Stimulated activated CD4-positive, alpha-beta T cell treated with anti-CD3 and anti-CD28 coated beads, Interleukin-1b, Interleukin-23, amount 100 ng/mL, for 48 hours (primary cell): ENCODE results near the gene CACTIN.
"Not testable (repeated sequence)": the region's sequence is repeated elsewhere in the genome, so short reads cannot be mapped to it uniquely, and the experiment has no call there.

Experiments
- DNase-seq: peaks from one replicate; pipeline ENCODE4 v3.0.0-alpha.2; 2020

The CACTIN gene

DNA sequence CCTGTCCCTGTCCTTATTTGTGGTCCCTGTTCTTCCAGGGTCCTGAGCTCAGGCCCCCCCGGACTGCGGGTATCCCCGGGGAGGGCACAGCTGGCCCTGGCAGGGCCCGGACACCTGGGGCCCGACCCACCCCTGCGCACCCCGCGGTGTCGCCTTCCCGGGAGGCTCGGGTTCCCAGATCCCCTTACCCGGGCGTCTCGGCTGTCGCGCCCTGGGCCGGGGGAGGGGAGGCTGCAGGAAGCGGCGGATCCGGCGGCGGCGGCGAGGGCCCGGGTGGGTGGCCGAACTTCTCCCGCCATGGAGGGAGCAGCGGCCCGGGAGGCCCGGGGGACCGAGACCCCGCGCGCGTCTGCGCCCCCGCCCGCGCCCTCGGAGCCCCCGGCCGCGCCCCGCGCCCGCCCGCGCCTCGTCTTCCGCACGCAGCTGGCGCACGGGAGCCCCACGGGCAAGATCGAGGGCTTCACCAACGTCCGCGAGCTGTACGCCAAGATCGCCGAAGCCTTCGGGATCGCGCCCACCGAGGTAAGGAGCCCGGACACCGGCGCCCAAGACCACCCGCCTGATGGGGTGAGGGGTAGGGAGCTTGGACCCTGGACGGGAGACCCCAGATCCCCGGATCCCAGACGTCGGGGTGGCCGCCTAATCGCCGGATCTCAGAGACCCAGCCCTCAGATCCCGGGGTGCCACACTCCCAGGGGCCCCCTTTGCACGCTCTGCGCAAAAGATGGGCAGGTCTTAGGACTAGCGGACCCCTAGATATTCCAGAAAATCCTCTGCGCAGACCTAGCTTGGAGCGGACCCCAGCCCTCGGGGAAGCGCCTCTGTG is 41.1 kb downstream of the CACTIN start, which contains the start of gene GIPC3:
Gene GIPC3, plus strand, starts transcription at position 178 of the 826 bp plus-strand sequence. Its CDS starts 120 bp downstream, at position 298.
- DNase-seq = no peak

DNA sequence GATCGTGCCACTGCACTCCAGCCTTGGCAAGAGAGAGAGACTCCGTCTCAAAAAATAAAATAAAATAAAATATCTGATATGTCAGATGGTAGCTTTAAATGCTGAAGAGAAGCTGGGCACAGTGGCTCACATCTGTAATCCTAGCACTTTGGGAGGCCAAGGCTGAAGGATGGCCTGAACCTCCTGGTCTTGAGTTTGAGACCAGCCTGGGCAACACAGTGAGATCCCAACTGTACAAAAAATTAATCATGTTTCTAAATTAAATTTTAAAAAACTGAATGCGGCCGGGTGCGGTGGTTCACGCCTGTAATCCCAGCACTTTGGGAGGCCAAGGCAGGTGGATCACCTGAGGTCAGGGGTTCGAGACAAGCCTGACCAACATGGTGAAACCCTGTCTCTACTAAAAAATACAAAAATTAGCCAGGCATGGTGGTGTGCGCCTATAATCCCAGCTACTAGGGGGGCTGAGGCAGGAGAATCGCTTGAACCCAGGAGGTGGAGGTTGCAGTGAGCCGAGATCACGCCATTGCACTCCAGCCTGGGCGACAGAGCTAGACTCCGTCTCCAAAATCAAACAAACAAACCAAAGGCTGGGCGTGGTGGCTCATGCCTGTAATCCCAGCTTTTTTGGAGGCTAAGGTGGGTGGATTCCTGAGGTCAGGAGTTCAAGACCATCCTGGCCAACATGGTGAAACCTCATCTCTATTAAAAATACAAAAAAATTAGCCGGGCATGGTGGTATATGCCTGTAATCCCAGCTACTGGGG is 42.4 kb downstream of the CACTIN start:
- DNase-seq = not testable (repeated sequence)

DNA sequence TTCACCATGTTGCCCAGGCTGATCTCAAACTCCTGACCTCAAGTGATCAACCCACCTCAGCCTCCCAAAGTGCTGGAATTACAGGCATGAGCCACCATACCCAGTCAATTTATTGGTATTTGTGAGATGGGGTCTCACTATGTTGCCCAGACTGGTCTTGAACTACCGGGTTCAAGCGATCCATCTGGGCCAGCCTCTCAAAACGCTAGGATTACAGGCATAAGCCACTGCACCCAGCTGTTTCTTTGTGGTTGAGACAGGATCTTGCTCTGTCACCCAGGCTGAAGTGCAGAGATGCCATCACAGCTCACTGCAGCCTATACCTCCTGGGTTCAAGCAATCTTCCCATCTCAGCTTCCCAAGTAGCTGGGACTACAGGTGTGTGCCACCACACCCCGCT is 44.8 kb downstream of the CACTIN start:
- not testable (repeated sequence) for DNase-seq

DNA sequence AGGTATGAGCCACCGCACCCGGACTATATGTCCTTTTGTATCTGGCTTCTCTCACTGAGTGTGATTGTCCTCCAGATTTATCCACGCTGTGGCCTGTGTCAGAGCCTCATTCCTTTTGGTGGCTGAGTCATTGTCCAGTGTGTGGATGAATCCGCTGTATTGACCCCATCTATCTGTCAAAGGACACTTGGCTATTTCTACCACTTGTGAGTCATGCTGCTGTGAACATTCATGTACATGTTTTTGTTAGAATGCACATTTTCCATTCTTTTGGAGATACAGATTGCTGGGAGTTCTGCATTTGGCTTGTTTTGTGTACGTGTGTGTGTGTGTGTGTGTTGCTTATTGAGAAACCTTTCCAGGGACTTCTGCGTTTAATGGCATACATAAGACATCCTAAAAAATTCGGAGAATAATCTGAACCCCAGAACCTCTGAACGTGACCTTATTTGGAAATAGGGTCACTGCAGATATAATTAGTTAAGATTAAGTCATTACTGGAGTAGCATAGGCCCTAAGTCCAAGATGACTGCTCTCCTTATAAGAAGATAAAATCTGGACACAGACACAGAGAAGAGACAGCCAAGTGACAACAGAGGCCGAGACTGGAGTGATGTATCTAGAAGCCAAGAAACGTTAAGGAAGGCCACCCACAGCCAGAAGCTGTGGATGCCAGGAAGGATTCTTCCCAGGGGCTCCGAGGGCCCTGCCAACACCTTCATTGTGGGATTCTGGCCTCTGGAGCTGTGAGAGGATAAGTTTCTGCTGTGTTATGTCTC is 46.2 kb downstream of the CACTIN start:
- no peak for DNase-seq

GRCh38 chr19:3578390-3578789 is 48.2 kb downstream of the CACTIN start:
- DNase-seq = no peak

GRCh38 chr19:3577723-3578344 is 48.8 kb downstream of the CACTIN start:
- DNase-seq = no peak

GRCh38 chr19:3576696-3577443 is 49.7 kb downstream of the CACTIN start:
- DNase-seq = no peak

- DNase-seq = no peak
These were observed 50.5 kb downstream of the CACTIN start for GRCh38 chr19:3575949-3576673.

GRCh38 chr19:3575260-3575741 is 51.3 kb downstream of the CACTIN start:
- no peak for DNase-seq

- DNase-seq = peak; percentile 98
These were observed 52.5 kb downstream of the CACTIN start for GRCh38 chr19:3573858-3574637.

DNA sequence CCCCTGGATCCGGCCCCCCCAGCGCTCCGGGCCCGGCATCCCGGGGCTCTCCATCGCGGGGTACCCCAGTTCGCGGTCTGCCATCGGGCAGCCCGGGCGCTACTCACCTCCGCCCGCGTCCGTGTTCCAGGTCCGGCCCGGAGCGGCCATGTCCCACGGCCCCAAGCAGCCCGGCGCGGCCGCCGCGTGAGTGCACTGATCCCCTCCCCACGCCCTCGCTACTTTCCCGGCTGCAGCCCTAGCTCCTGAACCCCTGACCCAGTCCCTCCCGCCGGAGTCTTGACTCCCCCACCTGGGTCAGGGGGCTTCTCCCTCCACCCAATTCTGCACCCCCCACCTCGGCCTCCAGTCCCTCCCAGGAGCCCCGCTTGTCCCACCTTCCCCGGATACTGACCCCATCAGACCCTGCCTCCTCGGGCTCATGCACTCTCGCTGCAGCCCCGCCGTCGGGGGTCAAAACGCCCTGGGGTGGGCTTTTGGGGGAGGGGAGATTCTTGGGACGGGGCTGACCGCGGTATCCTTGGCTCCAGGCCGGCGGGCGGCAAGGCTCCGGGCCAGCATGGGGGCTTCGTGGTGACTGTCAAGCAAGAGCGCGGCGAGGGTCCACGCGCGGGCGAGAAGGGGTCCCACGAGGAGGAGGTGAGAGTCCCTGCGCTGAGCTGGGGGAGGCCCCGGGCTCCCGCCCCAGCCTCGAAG is 53.3 kb downstream of the CACTIN start:
- no peak for DNase-seq

DNA sequence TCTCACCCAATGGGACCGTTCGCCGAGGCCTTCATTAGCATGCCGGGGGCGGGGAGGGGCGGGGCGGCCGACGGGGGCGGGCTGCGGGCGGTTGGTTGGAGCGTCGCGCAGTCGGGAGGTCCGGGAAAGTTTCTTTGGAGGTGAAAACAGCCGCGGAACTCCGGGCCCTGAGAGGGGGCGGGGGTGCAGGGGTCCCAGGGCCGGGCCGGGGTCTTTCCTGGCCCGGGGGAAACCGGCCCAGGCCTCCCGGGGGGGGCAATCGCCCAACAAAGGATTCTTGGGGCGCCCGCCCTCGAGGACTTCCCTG is 53.8 kb downstream of the CACTIN start, which contains the start of gene HMG20B:
Gene HMG20B, plus strand, starts transcription at position 90 of the 307 bp plus-strand sequence. CDS start 366 bp downstream, outside the sequence.
- DNase-seq = no peak

GRCh38 chr19:3572132-3572854 is 54.3 kb downstream of the CACTIN start:
- DNase-seq = peak; percentile 100

DNA sequence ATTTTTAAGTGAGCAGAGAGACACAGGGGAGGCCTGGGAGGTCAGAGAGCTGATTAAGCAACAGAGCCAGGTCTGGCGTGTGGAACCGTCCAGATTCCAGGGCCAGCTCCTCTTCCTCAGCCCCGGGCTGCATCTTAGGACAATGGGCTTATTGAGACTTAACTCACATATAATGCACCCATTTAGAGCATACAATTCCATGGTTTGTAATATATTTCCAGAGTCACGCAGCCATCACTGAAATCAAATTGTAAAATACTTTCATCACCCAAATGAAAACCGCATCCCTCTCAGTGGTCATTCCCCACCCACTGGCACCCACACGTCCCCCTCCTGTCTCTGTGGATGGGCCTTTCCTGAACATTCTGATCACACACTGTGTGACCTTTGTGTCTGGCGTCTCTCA is 56.0 kb downstream of the CACTIN start:
- DNase-seq = no peak

DNA sequence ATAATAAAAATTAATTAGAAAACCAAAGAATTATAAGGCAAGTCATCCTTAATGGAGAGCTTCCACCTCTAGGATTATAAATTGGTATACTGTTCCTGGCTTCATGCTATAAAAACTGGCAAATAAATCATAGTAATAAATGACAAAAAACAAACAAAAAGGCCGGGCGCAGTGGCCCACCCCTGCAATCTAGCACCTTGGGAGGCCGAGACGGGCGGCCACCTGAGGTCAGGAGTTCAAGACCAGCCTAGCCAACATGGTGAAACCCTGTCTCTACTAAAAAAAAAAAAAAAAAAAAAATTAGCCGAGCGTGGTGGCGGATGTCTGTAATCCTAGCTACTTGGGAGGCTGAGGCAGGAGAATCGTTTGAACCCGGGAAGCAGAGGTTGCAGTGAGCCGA is 56.5 kb downstream of the CACTIN start:
- not testable (repeated sequence) for DNase-seq

DNA sequence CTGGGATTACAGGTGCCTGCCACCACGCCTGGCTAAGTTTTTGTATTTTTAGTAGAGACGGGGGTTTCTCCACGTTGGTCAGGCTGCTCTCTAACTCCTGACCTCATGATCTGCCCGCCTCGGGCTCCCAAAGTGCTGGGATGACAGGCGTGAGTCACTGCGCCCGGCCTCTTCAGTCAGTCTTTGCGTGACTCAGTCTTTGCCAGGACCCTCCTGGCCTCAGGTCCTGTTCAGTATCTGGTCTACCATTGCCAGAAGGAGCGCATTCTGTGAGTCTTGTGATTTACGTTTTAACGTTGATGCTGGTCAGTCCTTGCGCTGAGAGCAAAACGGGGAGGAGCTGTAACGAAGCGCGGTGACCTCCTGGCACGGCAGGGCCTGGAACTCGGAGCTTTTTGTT is 61.5 kb downstream of the CACTIN start:
- DNase-seq = no peak

DNA sequence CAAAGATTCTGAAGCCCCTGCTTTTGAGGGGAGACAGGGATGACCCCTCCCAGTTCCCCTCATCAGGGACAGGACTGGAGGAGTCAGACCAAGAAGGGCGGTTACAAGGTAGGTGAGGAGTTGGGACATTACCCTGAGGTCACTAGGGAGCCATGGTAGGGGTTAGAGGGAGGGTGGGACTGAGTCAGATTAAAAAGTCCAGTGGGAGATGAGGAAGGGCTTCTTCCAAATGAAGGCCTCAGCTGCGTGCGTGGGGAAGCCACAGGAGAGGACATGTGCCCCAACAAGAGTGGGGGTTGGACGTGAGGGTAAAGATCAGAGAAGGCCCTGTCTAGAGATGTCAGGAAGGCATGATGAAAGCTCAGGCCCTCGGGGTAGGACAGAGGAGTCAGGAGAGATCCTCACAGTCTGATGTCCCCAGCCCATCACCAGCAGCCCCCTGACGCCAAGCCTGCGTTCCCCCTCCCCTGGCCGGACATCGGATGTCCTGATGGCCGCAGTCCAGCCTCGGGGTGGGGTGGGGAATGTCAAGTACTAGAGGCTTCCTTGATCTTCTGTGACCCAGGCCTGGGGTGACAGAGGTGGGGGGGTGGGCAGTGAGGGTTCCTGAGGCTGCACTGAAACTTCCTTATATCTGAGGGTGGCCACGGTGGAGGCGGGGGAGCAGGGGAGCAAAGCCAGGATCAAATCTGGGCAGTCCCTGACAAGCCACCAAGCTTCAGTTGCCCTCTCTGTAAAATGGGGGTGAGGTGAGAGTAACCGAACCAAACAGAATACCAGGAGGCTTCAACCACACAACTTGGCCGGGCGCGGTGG is 62.7 kb downstream of the CACTIN start:
- DNase-seq = no peak
